WTC11 (cell line): ENCODE measurements around the gene RSPH1. TPM values are rescaled to one million over a fixed set of nuclear protein-coding genes. Genes with fewer than 3 reads are reported as not detected.

ENCODE experiments used
- ATAC-seq: fragments of 200-7000 bp; cut with Tn5 transposase; 2 replicates; pipeline ENCODE4 v1.10.0; 2021; ENCODE audit warnings: mild to moderate bottlenecking, moderate library complexity
- CTCF ChIA-PET: fragments of 300-600 bp; sonication (Branson Sonifier 250); formaldehyde crosslinking; loops from one replicate; lab custom pipeline; 2021; ENCODE audit warnings: antibody characterized with exemption; lab: Charles Lee
- POLR2A ChIA-PET: fragments of 350-600 bp; sonication (Branson Sonifier 250); formaldehyde crosslinking; loops from one replicate; lab custom pipeline; 2021; ENCODE audit warnings: antibody characterized with exemption; lab: Charles Lee
- DNase-seq: peaks from one replicate; pipeline ENCODE4 v3.0.0; 2021; ENCODE audit warnings: low spot score
- H3K27ac Mint-ChIP-seq: 2 replicates; pipeline ENCODE4 v1.8.0; 2021; ENCODE audit warnings: mixed read lengths
- H3K27me3 Mint-ChIP-seq: 2 replicates; pipeline ENCODE4 v1.8.0; 2021; ENCODE audit warnings: low read depth, mild to moderate bottlenecking, moderate library complexity, mixed read lengths
- H3K36me3 Mint-ChIP-seq: 2 replicates; pipeline ENCODE4 v1.8.0; 2021; ENCODE audit warnings: mixed read lengths
- H3K4me1 Mint-ChIP-seq: 2 replicates; pipeline ENCODE4 v1.8.0; 2022; ENCODE audit warnings: mixed read lengths
- H3K4me3 Mint-ChIP-seq: 2 replicates; pipeline ENCODE4 v1.8.0; 2021; ENCODE audit warnings: mild to moderate bottlenecking, moderate library complexity, mixed read lengths
- H3K9me3 Mint-ChIP-seq: 2 replicates; pipeline ENCODE4 v1.8.0; 2021; ENCODE audit warnings: mixed read lengths
- AFF4 ChIP-seq: sonication (generic); formaldehyde crosslinking; IDR thresholded peaks from 2 replicates; pipeline ENCODE4 v1.8.1; 2023; ENCODE audit warnings: mild to moderate bottlenecking, missing genetic modification reagents, borderline replicate concordance
- CTCF ChIP-seq: fragments of 200-600 bp; IDR thresholded peaks from 2 replicates; pipeline ENCODE4 v1.8.0; 2022; ENCODE audit warnings: antibody characterized with exemption
- FOXP1 ChIP-seq: sonication (generic); formaldehyde crosslinking; IDR thresholded peaks from 2 replicates; pipeline ENCODE4 v1.8.0; 2022; ENCODE audit warnings: missing genetic modification reagents, mild to moderate bottlenecking, moderate library complexity, borderline replicate concordance
- GTF2I ChIP-seq: fragments of 250-450 bp; sonication (Bioruptor Pico); conservative IDR thresholded peaks from 2 replicates; pipeline ENCODE4 v1.4.0; 2021; ENCODE audit warnings: mild to moderate bottlenecking
- HMGA2 ChIP-seq: fragments of 250-450 bp; sonication (Bioruptor Pico); IDR thresholded peaks from 2 replicates; pipeline ENCODE4 v1.4.0; 2021; ENCODE audit warnings: mild to moderate bottlenecking, moderate library complexity
- JAZF1 ChIP-seq: fragments of 250-450 bp; sonication (Bioruptor Pico); IDR thresholded peaks from 2 replicates; pipeline ENCODE4 v1.9.0; 2021; ENCODE audit warnings: moderate library complexity, mild to moderate bottlenecking, inconsistent platforms
- NFYB ChIP-seq: sonication (generic); formaldehyde crosslinking; conservative IDR thresholded peaks from 2 replicates; pipeline ENCODE4 v1.8.0; 2022; ENCODE audit warnings: low read depth, missing genetic modification reagents
- ZBTB21 ChIP-seq: sonication (generic); formaldehyde crosslinking; IDR thresholded peaks from 2 replicates; pipeline ENCODE4 v1.8.1; 2023; ENCODE audit warnings: mild to moderate bottlenecking, missing genetic modification reagents, borderline replicate concordance
- ZNF121 ChIP-seq: sonication (generic); formaldehyde crosslinking; IDR thresholded peaks from 2 replicates; pipeline ENCODE4 v1.8.0; 2023; ENCODE audit warnings: missing genetic modification reagents
- ZNF281 ChIP-seq: sonication (generic); formaldehyde crosslinking; IDR thresholded peaks from 2 replicates; pipeline ENCODE4 v1.8.0; 2023; ENCODE audit warnings: mild to moderate bottlenecking, missing genetic modification reagents
- total RNA-seq: library from RNA; stranded (reverse); gene quantifications from 3 replicates; pipeline ENCODE4 v1.2.3, GENCODE V29; 2021
- TF ChIP-seq, protein P1 (sequence below): sonication (generic); formaldehyde crosslinking; IDR thresholded peaks from 2 replicates; pipeline ENCODE4 v1.8.0; 2023; ENCODE audit warnings: missing genetic modification reagents
- TF ChIP-seq, protein P2 (sequence below): sonication (generic); formaldehyde crosslinking; IDR thresholded peaks from 2 replicates; pipeline ENCODE4 v1.8.0; 2023; ENCODE audit warnings: missing genetic modification reagents, mild to moderate bottlenecking, borderline replicate concordance

RSPH1 gene
- total RNA-seq, 1 experiment from 2014 or later: 0.11 TPM

- TF ChIP-seq AFF4 (CRISPR knock-in tag): no peak
- TF ChIP-seq, all 79 proteins: peak for 0
These were observed 30.8 kb downstream of the RSPH1 start (continued) for GRCh38 chr21:42465008-42465802.

DNA sequence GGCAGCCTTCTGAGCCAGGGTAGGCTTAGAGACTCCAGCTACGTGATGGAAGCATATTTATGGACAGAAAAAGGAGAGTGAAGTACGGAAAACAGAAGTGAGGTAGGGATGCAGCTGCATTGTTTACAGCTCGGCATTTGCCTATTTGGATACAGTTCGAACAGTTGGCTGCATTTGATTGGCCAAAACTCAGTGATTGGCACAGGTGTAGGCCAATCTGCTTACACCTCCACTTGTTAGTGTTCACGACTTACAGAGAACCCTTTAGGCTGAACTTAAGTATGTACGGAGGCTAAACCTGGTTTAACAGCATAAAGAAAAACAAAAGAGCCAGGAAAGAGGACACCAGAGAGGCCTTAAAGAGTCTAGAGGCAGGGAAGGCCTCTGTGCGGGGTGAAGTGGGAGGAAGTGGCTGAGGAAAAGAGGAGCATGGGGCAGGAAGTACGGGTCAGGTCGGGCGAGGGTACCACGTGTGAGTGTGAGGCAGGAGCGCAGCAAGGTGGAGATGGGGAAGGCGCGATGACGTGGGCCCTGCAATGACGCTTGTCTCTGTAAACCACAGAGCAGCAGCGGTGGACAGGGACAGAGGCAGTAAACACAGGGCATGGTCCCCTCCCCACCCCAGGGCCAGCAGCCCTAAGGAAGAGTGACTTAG is 32.0 kb downstream of the RSPH1 start:
- ATAC-seq: peak; percentile 62
- H3K27ac Mint-ChIP-seq: peak overlapping the region; percentile 81
- ChIA-PET CTCF (interaction anchor here (0.9 kb wide), 1 partner anchor 126 kb away, joined by 3 read pairs; no protein-coding TSS in a partner anchor), POLR2A (interaction anchor here (0.7 kb wide), 2 partner anchors 131 to 510 kb away, joined by 3 to 4 read pairs; partner anchors contain the start of gene PKNOX1)
- H3K4me1 Mint-ChIP-seq: peaks cover 66% of the 10 kb centered on the region
- peaks cover 7% of the 10 kb centered on the region for H3K27me3 Mint-ChIP-seq
- no peak overlapping the region for H3K4me3 Mint-ChIP-seq
- no peaks in the 10 kb centered on the region for H3K36me3 Mint-ChIP-seq
- H3K9me3 Mint-ChIP-seq: peaks cover 16% of the 10 kb centered on the region
- TF ChIP-seq FOXP1 (CRISPR knock-in tag): 0 out of 2 replicates have a peak, but pooled peaks have one; percentile 33
- TF ChIP-seq, protein P1, sequence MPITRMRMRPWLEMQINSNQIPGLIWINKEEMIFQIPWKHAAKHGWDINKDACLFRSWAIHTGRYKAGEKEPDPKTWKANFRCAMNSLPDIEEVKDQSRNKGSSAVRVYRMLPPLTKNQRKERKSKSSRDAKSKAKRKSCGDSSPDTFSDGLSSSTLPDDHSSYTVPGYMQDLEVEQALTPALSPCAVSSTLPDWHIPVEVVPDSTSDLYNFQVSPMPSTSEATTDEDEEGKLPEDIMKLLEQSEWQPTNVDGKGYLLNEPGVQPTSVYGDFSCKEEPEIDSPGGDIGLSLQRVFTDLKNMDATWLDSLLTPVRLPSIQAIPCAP (CRISPR knock-in tag): no peak
- TF ChIP-seq JAZF1 (CRISPR knock-in tag): no peak
- TF ChIP-seq, protein P2, sequence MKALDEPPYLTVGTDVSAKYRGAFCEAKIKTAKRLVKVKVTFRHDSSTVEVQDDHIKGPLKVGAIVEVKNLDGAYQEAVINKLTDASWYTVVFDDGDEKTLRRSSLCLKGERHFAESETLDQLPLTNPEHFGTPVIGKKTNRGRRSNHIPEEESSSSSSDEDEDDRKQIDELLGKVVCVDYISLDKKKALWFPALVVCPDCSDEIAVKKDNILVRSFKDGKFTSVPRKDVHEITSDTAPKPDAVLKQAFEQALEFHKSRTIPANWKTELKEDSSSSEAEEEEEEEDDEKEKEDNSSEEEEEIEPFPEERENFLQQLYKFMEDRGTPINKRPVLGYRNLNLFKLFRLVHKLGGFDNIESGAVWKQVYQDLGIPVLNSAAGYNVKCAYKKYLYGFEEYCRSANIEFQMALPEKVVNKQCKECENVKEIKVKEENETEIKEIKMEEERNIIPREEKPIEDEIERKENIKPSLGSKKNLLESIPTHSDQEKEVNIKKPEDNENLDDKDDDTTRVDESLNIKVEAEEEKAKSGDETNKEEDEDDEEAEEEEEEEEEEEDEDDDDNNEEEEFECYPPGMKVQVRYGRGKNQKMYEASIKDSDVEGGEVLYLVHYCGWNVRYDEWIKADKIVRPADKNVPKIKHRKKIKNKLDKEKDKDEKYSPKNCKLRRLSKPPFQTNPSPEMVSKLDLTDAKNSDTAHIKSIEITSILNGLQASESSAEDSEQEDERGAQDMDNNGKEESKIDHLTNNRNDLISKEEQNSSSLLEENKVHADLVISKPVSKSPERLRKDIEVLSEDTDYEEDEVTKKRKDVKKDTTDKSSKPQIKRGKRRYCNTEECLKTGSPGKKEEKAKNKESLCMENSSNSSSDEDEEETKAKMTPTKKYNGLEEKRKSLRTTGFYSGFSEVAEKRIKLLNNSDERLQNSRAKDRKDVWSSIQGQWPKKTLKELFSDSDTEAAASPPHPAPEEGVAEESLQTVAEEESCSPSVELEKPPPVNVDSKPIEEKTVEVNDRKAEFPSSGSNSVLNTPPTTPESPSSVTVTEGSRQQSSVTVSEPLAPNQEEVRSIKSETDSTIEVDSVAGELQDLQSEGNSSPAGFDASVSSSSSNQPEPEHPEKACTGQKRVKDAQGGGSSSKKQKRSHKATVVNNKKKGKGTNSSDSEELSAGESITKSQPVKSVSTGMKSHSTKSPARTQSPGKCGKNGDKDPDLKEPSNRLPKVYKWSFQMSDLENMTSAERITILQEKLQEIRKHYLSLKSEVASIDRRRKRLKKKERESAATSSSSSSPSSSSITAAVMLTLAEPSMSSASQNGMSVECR (CRISPR knock-in tag): no peak
- peak; percentile 80 for TF ChIP-seq NFYB
- no peak for TF ChIP-seq ZBTB21 (CRISPR knock-in tag)
- TF ChIP-seq GTF2I: no peak
- TF ChIP-seq ZNF121 (CRISPR knock-in tag): no peak
- no peak for TF ChIP-seq CTCF
- no peak for TF ChIP-seq ZNF281 (CRISPR knock-in tag)
- no peak for TF ChIP-seq HMGA2 (CRISPR knock-in tag)
- DNase-seq: peak; percentile 79
